H7 (cell line): ENCODE data around the gene KANSL1. TPM values are rescaled to one million over a fixed set of nuclear protein-coding genes. Genes with fewer than 3 reads are reported as not detected.
"Not testable (repeated sequence)": the region's sequence is repeated elsewhere in the genome, so short reads cannot be mapped to it uniquely, and the experiment has no call there.

Experiments
- DNase-seq: peaks from one replicate; pipeline ENCODE4 v3.0.0; 2012
- H3K27me3 ChIP-seq: 2 replicates; pipeline ENCODE4 v1.6.0; 2011; ENCODE audit warnings: mild to moderate bottlenecking, low read length; ENCODE audit not compliant: control insufficient read depth, insufficient read depth
- H3K36me3 ChIP-seq: replicated peaks from 2 replicates; pipeline ENCODE4 v1.5.1; 2011; ENCODE audit warnings: low read length; ENCODE audit not compliant: control insufficient read depth, insufficient read depth
- H3K4me3 ChIP-seq: 2 replicates; pipeline ENCODE4 v1.5.1; 2011; ENCODE audit warnings: low read depth, mild to moderate bottlenecking, control low read depth, low read length, moderate library complexity; ENCODE audit not compliant: insufficient read depth
- total RNA-seq: library from RNA; depleted of rRNA; stranded (reverse); fragments of >200 nt; shearing (Covaris generic); gene quantifications from 2 replicates; pipeline ENCODE4 v1.2.3, GENCODE V29; 2014

Gene KANSL1
- total RNA-seq, 1 experiment from 2014 or later: 35.2 TPM

DNA sequence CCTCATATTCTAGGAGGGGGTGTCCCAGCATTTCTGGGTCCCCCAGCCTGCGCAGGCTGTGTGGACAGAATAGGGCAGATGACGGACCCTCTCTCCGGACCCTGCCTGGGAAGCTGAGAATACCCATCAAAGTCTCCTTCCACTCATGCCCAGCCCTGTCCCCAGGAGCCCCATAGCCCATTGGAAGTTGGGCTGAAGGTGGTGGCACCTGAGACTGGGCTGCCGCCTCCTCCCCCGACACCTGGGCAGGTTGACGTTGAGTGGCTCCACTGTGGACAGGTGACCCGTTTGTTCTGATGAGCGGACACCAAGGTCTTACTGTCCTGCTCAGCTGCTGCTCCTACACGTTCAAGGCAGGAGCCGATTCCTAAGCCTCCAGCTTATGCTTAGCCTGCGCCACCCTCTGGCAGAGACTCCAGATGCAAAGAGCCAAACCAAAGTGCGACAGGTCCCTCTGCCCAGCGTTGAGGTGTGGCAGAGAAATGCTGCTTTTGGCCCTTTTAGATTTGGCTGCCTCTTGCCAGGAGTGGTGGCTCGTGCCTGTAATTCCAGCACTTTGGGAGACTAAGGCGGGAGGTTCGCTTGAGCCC, 182.5 kb downstream of the KANSL1 start:
- H3K4me3 ChIP-seq: no peak overlapping the region
- no peak for DNase-seq
- no peaks in the 10 kb centered on the region for H3K36me3 ChIP-seq
- H3K27me3 ChIP-seq: no peaks in the 10 kb centered on the region

DNA sequence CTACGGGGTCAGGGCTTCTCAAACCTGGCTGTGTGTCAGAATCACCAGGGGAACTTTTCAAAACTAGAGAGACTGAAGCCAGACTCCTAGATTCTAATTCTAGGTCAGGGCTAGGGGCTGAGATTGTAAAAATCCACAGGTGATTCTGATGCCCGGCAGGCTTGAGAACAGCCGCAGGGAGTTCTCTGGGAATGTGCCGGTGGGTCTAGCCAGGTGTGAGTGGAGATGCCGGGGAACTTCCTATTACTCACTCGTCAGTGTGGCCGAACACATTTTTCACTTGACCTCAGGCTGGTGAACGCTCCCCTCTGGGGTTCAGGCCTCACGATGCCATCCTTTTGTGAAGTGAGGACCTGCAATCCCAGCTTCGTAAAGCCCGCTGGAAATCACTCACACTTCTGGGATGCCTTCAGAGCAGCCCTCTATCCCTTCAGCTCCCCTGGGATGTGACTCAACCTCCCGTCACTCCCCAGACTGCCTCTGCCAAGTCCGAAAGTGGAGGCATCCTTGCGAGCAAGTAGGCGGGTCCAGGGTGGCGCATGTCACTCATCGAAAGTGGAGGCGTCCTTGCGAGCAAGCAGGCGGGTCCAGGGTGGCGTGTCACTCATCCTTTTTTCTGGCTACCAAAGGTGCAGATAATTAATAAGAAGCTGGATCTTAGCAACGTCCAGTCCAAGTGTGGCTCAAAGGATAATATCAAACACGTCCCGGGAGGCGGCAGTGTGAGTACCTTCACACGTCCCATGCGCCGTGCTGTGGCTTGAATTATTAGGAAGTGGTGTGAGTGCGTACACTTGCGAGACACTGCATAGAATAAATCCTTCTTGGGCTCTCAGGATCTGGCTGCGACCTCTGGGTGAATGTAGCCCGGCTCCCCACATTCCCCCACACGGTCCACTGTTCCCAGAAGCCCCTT, 183.3 kb downstream of the KANSL1 start:
- no peak for DNase-seq
- Histone ChIP-seq H3K4me3 (no peak overlapping the region), H3K27me3 (no peaks in the 10 kb centered on the region), H3K36me3 (no peaks in the 10 kb centered on the region)

DNA sequence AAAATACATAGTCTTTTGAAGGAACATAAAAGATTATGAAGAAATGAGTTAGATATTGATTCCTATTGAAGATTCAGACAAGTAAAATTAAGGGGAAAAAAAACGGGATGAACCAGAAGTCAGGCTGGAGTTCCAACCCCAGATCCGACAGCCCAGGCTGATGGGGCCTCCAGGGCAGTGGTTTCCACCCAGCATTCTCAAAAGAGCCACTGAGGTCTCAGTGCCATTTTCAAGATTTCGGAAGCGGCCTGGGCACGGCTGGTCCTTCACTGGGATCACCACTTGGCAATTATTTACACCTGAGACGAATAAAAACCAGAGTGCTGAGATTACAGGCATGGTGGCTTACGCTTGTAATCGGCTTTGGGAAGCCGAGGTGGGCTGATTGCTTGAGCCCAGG, 184.6 kb downstream of the KANSL1 start:
- Histone ChIP-seq H3K4me3 (no peak overlapping the region), H3K27me3 (no peaks in the 10 kb centered on the region), H3K36me3 (no peaks in the 10 kb centered on the region)
- no peak for DNase-seq

DNA sequence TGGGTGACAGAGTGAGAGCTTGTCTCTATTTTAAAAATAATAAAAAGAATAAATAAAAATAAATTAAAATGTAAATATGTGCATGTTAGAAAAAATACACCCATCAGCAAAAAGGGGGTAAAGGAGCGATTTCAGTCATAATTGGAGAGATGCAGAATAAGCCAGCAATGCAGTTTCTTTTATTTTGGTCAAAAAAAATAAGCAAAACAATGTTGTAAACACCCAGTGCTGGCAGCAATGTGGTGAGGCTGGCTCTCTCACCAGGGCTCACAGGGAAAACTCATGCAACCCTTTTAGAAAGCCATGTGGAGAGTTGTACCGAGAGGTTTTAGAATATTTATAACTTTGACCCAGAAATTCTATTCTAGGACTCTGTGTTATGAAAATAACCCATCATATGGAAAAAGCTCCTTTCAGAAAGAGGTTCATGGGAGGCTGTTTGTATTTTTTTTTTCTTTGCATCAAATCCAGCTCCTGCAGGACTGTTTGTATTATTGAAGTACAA, 185.7 kb downstream of the KANSL1 start:
- no peak for DNase-seq
- Histone ChIP-seq H3K36me3 (no peaks in the 10 kb centered on the region), H3K27me3 (no peaks in the 10 kb centered on the region), H3K4me3 (no peak overlapping the region)

DNA sequence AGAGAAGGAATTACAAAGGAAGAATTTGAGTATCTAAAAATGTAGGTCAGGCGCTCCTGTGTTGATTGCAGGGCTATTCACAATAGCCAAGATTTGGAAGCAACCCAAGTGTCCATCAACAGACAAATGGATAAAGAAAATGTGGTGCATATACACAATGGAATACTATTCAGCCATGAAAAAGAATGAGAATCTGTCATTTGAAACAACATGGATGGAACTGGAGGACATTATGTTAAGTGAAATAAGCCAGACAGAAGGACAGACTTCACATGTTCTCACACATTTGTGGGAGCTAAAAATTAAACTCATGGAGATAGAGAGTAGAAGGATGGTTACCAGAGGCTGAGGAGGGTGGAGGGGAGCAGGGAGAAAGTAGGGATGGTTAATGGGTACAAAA, 187.1 kb downstream of the KANSL1 start:
- not testable (repeated sequence) for H3K4me3 ChIP-seq, DNase-seq, H3K27me3 ChIP-seq, H3K36me3 ChIP-seq

DNA sequence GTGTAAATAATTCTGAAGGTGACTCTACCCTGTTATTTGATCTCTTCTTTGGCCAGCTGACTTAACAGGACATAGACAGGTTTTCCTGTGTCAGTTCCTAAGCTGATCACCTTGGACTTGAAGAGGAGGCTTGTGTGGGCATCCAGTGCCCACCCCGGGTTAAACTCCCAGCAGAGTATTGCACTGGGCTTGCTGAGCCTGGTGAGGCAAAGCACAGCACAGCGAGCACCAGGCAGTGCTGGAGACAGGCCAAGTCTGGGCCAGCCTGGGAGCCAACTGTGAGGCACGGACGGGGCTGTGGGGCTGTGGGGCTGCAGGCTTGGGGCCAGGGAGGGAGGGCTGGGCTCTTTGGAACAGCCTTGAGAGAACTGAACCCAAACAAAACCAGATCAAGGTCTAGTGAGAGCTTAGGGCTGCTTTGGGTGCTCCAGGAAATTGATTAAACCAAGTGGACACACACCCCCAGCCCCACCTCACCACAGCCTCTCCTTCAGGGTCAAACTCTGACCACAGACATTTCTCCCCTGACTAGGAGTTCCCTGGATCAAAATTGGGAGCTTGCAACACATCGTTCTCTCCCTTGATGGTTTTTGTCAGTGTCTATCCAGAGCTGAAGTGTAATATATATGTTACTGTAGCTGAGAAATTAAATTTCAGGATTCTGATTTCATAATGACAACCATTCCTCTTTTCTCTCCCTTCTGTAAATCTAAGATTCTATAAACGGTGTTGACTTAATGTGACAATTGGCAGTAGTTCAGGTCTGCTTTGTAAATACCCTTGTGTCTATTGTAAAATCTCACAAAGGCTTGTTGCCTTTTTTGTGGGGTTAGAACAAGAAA, 189.1 kb downstream of the KANSL1 start:
- no peak for DNase-seq
- H3K4me3 ChIP-seq: no peak overlapping the region
- no peaks in the 10 kb centered on the region for H3K27me3 ChIP-seq
- no peaks in the 10 kb centered on the region for H3K36me3 ChIP-seq

DNA sequence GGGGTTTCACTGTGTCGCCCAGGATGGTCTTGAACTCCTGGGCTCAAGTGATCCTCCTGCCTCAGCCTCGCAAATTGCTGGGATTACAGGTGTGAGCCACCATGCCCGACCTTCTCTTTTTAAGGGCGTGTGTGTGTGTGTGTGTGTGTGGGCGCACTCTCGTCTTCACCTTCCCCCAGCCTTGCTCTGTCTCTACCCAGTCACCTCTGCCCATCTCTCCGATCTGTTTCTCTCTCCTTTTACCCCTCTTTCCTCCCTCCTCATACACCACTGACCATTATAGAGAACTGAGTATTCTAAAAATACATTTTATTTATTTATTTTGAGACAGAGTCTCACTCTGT, 190.3 kb downstream of the KANSL1 start:
- no peak for DNase-seq
- Histone ChIP-seq H3K36me3 (no peaks in the 10 kb centered on the region), H3K27me3 (no peaks in the 10 kb centered on the region), H3K4me3 (no peak overlapping the region)

DNA sequence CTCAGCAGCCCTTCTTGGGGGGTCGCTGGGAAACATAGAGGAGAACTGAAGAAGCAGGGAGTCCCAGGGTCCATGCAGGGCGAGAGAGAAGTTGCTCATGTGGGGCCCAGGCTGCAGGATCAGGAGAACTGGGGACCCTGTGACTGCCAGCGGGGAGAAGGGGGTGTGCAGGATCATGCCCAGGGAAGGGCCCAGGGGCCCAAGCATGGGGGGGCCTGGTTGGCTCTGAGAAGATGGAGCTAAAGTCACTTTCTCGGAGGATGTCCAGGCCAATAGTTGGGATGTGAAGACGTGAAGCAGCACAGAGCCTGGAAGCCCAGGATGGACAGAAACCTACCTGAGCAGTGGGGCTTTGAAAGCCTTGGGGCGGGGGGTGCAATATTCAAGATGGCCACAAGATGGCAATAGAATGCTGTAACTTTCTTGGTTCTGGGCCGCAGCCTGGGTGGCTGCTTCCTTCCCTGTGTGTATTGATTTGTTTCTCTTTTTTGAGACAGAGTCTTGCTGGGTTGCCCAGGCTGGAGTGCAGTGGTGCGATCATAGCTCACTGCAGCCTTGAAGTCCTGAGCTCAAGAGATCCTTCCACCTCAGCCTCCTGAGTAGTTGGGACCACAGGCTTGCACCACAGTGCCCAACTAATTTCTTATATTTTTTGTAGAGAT, 190.8 kb downstream of the KANSL1 start:
- H3K27me3 ChIP-seq: no peaks in the 10 kb centered on the region
- H3K36me3 ChIP-seq: no peaks in the 10 kb centered on the region
- DNase-seq: peak; percentile 91
- no peak overlapping the region for H3K4me3 ChIP-seq

DNA sequence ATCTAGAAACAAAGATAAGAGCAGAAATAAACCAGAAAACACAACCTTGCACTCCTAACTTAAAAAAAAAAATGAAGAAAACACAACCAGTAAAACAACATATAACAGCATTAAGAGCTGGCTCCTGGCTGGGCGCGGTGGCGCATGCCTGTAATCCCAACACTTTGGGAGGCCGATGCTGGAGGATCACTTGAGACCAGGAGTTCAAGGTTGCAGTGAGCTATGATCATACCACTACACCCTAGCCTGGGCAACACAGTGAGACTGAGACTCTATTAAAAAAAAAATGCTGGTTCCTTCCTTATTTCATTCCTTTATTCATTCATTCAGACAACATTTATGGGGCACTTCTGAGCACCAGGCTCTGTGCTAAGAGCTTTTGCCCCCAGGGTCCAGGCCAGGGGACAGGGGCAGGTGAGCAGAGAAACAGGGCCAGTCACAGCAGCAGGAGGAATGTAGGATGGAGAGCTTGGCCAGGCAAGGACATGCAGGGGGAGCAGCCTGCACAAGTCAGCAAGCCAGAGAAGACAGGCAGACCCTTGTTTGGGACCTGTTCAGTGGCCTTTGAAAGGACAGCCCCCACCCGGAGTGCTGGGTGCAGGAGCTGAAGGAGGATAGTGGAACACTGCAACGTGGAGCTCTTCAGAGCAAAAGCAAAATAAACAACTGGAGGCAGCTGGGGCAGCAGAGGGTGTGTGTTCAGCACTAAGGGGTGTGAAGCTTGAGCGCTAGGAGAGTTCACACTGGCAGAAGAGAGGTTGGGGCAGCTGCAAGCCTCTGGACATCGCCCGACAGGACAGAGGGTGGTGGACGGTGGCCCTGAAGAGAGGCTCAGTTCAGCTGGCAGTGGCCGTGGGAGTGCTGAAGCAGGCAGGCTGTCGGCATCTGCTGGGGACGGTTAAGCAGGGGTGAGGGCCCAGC, 191.6 kb downstream of the KANSL1 start:
- DNase-seq: no peak
- no peaks in the 10 kb centered on the region for H3K36me3 ChIP-seq
- no peak overlapping the region for H3K4me3 ChIP-seq
- no peaks in the 10 kb centered on the region for H3K27me3 ChIP-seq

DNA sequence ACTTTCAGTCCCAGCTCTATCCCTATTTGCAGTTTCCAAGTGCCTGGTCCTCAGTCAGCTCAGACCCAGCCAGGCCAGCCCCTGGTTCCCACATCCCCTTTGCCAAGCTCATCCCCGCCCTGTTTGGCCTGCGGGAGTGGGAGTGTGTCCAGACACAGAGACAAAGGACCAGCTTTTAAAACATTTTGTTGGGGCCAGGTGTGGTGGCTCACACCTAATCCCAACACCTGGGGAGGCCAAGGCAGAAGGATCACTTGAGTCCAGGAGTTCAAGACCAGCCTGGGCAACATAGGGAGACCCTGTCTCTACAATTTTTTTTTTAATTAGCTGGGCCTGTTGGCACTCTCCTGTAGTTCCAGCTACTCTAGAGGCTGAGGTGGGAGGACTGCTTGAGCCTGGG, 192.5 kb downstream of the KANSL1 start:
- Histone ChIP-seq H3K27me3 (no peaks in the 10 kb centered on the region), H3K36me3 (no peaks in the 10 kb centered on the region), H3K4me3 (no peak overlapping the region)
- no peak for DNase-seq

DNA sequence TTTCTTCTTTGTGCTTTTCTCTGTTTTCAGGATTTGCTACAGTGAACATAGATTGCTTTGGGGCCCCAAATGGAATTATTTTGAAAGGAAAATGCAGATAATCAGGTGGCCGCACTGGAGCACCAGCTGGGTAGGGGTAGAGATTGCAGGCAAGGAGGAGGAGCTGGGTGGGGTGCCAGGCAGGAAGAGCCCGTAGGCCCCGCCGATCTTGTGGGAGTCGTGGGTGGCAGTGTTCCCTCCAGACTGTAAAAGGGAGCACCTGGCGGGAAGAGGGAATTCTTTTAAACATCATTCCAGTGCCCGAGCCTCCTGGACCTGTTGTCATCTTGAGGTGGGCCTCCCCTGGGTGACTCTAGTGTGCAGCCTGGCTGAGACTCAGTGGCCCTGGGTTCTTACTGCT, 192.9 kb downstream of the KANSL1 start:
- DNase-seq: no peak
- no peaks in the 10 kb centered on the region for H3K27me3 ChIP-seq
- no peaks in the 10 kb centered on the region for H3K36me3 ChIP-seq
- no peak overlapping the region for H3K4me3 ChIP-seq

DNA sequence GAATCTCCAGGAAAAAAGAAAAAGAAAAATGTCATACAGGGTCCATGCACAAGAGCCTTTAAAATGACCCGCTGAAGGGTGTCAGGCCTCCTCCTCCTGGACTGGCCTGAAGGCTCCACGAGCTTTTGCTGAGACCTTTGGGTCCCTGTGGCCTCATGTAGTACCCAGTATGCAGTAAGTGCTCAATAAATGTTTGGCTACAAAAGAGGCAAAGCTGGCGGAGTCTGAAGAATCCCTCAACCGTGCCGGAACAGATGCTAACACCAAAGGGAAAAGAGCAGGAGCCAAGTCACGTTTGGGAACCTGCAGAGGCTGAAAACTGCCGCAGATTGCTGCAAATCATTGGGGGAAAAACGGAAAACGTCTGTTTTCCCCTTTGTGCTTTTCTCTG, 193.3 kb downstream of the KANSL1 start:
- Histone ChIP-seq H3K27me3 (no peaks in the 10 kb centered on the region), H3K36me3 (no peaks in the 10 kb centered on the region), H3K4me3 (no peak overlapping the region)
- no peak for DNase-seq

DNA sequence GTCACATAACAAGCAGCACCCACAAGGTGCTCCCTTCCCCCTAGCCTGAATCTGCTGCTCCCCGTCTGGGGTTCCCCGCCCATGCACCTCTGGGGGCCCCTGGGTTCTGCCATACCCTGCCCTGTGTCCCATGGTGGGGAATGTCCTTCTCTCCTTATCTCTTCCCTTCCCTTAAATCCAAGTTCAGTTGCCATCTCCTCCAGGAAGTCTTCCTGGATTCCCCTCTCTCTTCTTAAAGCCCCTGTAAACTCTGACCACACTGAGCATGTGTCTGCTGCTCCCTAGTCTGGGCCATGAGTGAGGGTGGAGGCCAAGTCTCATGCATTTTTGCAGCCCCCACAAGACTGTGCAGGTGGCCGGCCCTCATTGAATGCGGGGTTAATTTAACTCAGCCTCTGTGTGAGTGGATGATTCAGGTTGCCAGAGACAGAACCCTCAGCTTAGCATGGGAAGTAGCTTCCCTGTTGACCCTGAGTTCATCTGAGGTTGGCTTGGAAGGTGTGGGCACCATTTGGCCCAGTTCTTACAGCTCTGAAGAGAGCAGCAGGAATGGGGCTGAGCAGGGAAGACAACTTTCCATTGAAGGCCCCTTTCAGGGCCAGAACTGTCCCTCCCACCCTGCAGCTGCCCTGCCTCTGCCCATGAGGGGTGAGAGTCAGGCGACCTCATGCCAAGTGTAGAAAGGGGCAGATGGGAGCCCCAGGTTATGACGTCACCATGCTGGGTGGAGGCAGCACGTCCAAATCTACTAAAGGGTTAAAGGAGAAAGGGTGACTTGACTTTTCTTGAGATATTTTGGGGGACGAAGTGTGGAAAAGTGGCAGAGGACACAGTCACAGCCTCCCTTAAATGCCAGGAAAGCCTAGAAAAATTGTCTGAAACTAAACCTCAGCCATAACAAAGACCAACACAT, 194.0 kb downstream of the KANSL1 start, which contains the start of gene STH:
Gene STH (plus strand): TSS at position 264 of the 913 bp plus-strand sequence. CDS start 30 bp downstream, at position 294.
- DNase-seq: no peak
- no peaks in the 10 kb centered on the region for H3K27me3 ChIP-seq
- H3K36me3 ChIP-seq: no peaks in the 10 kb centered on the region
- H3K4me3 ChIP-seq: no peak within 1 kb of the TSS
